Aorta (tissue), 5 donors: ENCODE data around the gene THRB. TPM values are rescaled to one million over a fixed set of nuclear protein-coding genes. Genes with fewer than 3 reads are reported as not detected.

Experiments used
- ATAC-seq: fragments of 200-7000 bp; cut with Tn5 transposase; one replicate; pipeline ENCODE4 v1.9.1; 2022; ENCODE audit warnings: moderate library complexity; ENCODE audit not compliant: low FRiP score
- DNase-seq, 2 donors: peaks; one replicate each; pipeline ENCODE4 v3.0.0-alpha.2; 2020
- H3K27ac ChIP-seq, 2 donors: one replicate each; pipeline ENCODE4 v1.5.1; 2013; ENCODE audit warnings: low read length in 2 of 2, mild to moderate bottlenecking in 2 of 2, moderate library complexity in 2 of 2, control low read depth in 1 of 2, inconsistent platforms in 1 of 2, low read depth in 1 of 2
- H3K27me3 ChIP-seq, 2 donors: one replicate each; pipeline ENCODE4 v1.6.1; 2013; ENCODE audit warnings: control low read depth in 1 of 2, low read length in 1 of 2, mild to moderate bottlenecking in 1 of 2, moderate library complexity in 1 of 2; ENCODE audit not compliant: insufficient read depth in 2 of 2, control insufficient read depth in 1 of 2
- H3K36me3 ChIP-seq, 2 donors: one replicate each; pipeline ENCODE4 v1.6.1; 2013; ENCODE audit warnings: control low read depth in 1 of 2, low read length in 1 of 2, mild to moderate bottlenecking in 1 of 2; ENCODE audit not compliant: insufficient read depth in 2 of 2, control insufficient read depth in 1 of 2
- H3K4me1 ChIP-seq, 2 donors: one replicate each; pipeline ENCODE4 v1.6.1; 2013; ENCODE audit warnings: low read length in 2 of 2, control low read depth in 1 of 2, mild to moderate bottlenecking in 1 of 2, moderate library complexity in 1 of 2; ENCODE audit not compliant: insufficient read depth in 2 of 2, control insufficient read depth in 1 of 2
- H3K4me3 ChIP-seq, 2 donors: one replicate each; pipeline ENCODE4 v1.5.1; 2013; ENCODE audit warnings: low read length in 2 of 2, control low read depth in 1 of 2, mild to moderate bottlenecking in 1 of 2
- H3K9me3 ChIP-seq: one replicate; pipeline ENCODE4 v1.6.1; 2013; ENCODE audit warnings: mild to moderate bottlenecking, low read length; ENCODE audit not compliant: control insufficient read depth
- WGBS, 2 donors: extraction: QIAGEN DNeasy Blood & Tissue Kit; methylation state at CpG; one replicate each; pipeline ENCODE4 v1.1.7; 2013; 5-methylcytosine and 5-hydroxymethylcytosine counted together
- intact Hi-C, 2 donors: fragments of 100-400 bp; cut with DNase I; formaldehyde crosslinking; loops; one replicate each; pipeline versions ENCODE4 v1.14.2 to v1.15.0; 2022
- polyA plus RNA-seq, 2 donors: library from polyadenylated mRNA; stranded (reverse); fragments of 200-250 nt; gene quantifications; one replicate each; pipeline ENCODE4 v1.2.3, GENCODE V29; 2013
- total RNA-seq, 2 donors: library from RNA; stranded (reverse); fragmentation: NEBNext Ultra II Directional; extraction: Animal tissue kit (Norgen Biotek cat#: 25700); gene quantifications; one replicate each; pipeline ENCODE4 v1.2.1, GENCODE V29; 2021
- donor health status: healthy with polysubstance abuse.
- donor health status: Bipolar disorder and iron deficiency.
- donor health status: DM: no; HTN: no; CAD: no.
- donor health status: DM: no; HTN: no; CAD: no.
- donor health status: DM: yes; HTN: yes; CAD: no.

Gene THRB
- total and polyA plus RNA-seq, 4 donors: 20.2 to 77.9 (median 42.8) TPM

DNA sequence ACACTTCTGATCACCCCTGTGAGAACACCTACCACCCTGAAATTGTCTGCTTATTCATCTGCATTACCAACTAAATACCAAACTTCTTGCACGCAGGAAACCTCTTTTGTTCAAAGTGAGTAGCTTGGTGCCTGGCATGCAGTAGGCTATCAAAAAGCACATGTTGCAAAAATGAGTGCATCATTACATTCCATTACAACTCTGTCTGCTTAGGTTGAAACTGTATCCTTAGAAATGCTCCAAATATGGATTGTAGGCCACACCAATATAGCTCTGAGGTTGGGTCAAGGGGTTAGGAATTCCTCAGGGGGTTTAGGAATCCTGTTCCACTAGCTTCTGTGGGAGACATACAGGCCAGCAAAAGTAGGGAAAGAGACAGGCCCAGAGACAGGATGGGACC lies 107.2 kb downstream of the THRB start:
- no peaks in the 10 kb centered on the region for H3K9me3 ChIP-seq
- ATAC-seq (no peak), DNase-seq (no peak)
- H3K4me3 ChIP-seq: no peak overlapping the region
- no peaks in the 10 kb centered on the region for H3K27me3 ChIP-seq
- H3K4me1 ChIP-seq: peaks cover 14 to 26% of the 10 kb centered on the region in 2 donors
- intact Hi-C loops: loop anchor here in 1 of 2 donors (5.0 kb wide), 1 partner anchor 75 kb away; no protein-coding TSS in a partner anchor
- WGBS, 2 donors: 63 to 66% methylated on average over 1 of the region's 1 CpG
- no peaks in the 10 kb centered on the region for H3K36me3 ChIP-seq
- H3K27ac ChIP-seq: peak overlapping the region; percentile 45 to 82

GRCh38 chr3:24387000-24387399 lies 107.7 kb downstream of the THRB start:
- Histone ChIP-seq H3K4me3 (no peak overlapping the region), H3K9me3 (no peaks in the 10 kb centered on the region), H3K27ac (peak overlapping the region in 1 of 2 donors; percentile 45), H3K4me1 (peaks cover 14 to 26% of the 10 kb centered on the region in 2 donors), H3K36me3 (no peaks in the 10 kb centered on the region), H3K27me3 (no peaks in the 10 kb centered on the region)
- intact Hi-C loops: loop anchor here in 1 of 2 donors (5.0 kb wide), 1 partner anchor 75 kb away; no protein-coding TSS in a partner anchor
- ATAC-seq (no peak), DNase-seq (no peak)

- intact Hi-C loops: loop anchor here in 1 of 2 donors (5.0 kb wide), 1 partner anchor 76 kb away; no protein-coding TSS in a partner anchor
- Histone ChIP-seq H3K9me3 (no peaks in the 10 kb centered on the region), H3K4me1 (peaks cover 14 to 26% of the 10 kb centered on the region in 2 donors), H3K27ac (peak overlapping the region in 1 of 2 donors; percentile 70), H3K27me3 (no peaks in the 10 kb centered on the region), H3K4me3 (no peak overlapping the region), H3K36me3 (no peaks in the 10 kb centered on the region)
- 49 to 62% methylated on average over 3 of the region's 3 CpGs for WGBS, 2 donors
- no peak for DNase-seq
- no peak for ATAC-seq
These were observed 108.2 kb downstream of the THRB start for GRCh38 chr3:24386458-24386857.

DNA sequence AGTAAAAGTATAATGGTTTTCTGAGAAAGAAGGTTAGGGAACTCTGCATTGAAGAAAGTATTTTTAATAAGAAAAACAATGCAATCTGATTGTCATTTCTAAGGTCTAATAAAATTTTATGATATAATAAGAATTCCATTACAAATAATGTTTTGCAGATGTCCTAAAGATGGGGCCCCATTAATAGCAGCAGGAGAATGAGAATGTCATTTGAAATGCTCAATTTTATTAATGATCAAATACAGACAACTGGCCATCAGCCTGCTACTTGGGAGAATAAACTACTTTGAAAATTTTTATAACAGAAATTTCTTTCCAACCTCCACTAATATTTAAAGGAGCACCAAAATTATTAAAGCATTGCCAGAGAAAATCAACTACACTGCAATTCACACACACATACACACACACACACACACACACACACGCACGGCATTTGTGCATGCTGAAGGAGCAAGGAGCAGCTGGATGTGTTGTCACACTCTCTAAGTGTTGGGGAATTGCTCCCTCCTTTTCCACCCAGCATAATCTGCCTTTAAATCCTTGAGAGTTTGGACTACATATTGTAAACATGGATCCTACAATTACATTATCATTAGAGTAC lies 109.5 kb downstream of the THRB start:
- H3K4me3 ChIP-seq: no peak overlapping the region
- H3K27me3 ChIP-seq: no peaks in the 10 kb centered on the region
- H3K9me3 ChIP-seq: no peaks in the 10 kb centered on the region
- ATAC-seq: no peak
- no peak for DNase-seq
- peaks cover 15 to 22% of the 10 kb centered on the region in 2 donors for H3K4me1 ChIP-seq
- WGBS, 2 donors: 56 to 72% methylated on average over 2 of the region's 2 CpGs
- H3K36me3 ChIP-seq: no peaks in the 10 kb centered on the region
- peak overlapping the region in 1 of 2 donors; percentile 25 for H3K27ac ChIP-seq
- intact Hi-C loops: loop anchor here in 1 of 2 donors (5.0 kb wide), 1 partner anchor 77 kb away; no protein-coding TSS in a partner anchor

GRCh38 chr3:24382647-24383046 lies 112.0 kb downstream of the THRB start:
- Histone ChIP-seq H3K27me3 (no peaks in the 10 kb centered on the region), H3K9me3 (no peaks in the 10 kb centered on the region), H3K4me1 (peaks cover 7 to 17% of the 10 kb centered on the region in 2 donors), H3K27ac (no peak overlapping the region), H3K4me3 (no peak overlapping the region), H3K36me3 (no peaks in the 10 kb centered on the region)
- DNase-seq: no peak
- ATAC-seq: no peak
- WGBS, 2 donors: 88 to 91% methylated on average over 2 of the region's 2 CpGs
- intact Hi-C loops: no loop called here

GRCh38 chr3:24379936-24380335 lies 114.7 kb downstream of the THRB start:
- no peak for ATAC-seq
- no peak for DNase-seq
- H3K4me3 ChIP-seq: no peak overlapping the region
- H3K9me3 ChIP-seq: no peaks in the 10 kb centered on the region
- H3K27me3 ChIP-seq: no peaks in the 10 kb centered on the region
- H3K27ac ChIP-seq: no peak overlapping the region
- H3K36me3 ChIP-seq: no peaks in the 10 kb centered on the region
- intact Hi-C loops: no loop called here
- peaks cover 8 to 12% of the 10 kb centered on the region in 2 donors for H3K4me1 ChIP-seq

DNA sequence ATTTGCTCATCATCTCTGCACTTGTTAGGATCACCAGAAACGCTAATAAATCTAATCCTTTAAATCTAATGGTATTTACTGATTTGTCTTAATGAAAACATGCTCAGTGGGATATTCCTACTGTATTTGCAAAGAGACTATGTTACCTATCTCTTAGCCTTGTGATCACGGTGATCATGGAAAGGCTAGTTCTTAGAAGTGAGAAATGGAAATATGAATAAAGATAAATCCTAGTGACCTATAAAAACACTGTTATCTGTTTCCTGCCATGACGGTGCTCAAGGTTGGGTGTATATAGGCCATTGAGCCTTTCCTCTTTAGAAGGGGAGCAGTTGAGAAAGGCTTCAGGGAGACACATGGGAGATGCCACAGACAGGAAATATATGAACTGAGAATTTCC lies 116.3 kb downstream of the THRB start:
- Histone ChIP-seq H3K27ac (no peak overlapping the region), H3K36me3 (no peaks in the 10 kb centered on the region), H3K4me1 (peaks cover 8 to 18% of the 10 kb centered on the region in 2 donors), H3K27me3 (no peaks in the 10 kb centered on the region), H3K4me3 (no peak overlapping the region), H3K9me3 (no peaks in the 10 kb centered on the region)
- ATAC-seq (no peak), DNase-seq (no peak)
- 73 to 74% methylated on average over 3 of the region's 3 CpGs for WGBS, 2 donors
- intact Hi-C loops: no loop called here

GRCh38 chr3:24377218-24377993 lies 117.2 kb downstream of the THRB start:
- peak overlapping the region; percentile 53 to 61 for H3K27ac ChIP-seq
- DNase-seq (no peak), ATAC-seq (peak; percentile 44)

GRCh38 chr3:24375947-24376384 lies 118.7 kb downstream of the THRB start:
- peaks cover 9 to 19% of the 10 kb centered on the region in 2 donors for H3K4me1 ChIP-seq
- intact Hi-C loops: no loop called here
- DNase-seq (no peak), ATAC-seq (no peak)
- H3K36me3 ChIP-seq: no peaks in the 10 kb centered on the region
- H3K27ac ChIP-seq: peak overlapping the region; percentile 57 to 79
- H3K9me3 ChIP-seq: no peaks in the 10 kb centered on the region
- no peaks in the 10 kb centered on the region for H3K27me3 ChIP-seq
- WGBS, 2 donors: 31 to 33% methylated on average over 3 of the region's 3 CpGs
- H3K4me3 ChIP-seq: no peak overlapping the region

More at GRCh38 chr3:24377218-24377993, 117.2 kb downstream of the THRB start:
- H3K9me3 ChIP-seq: no peaks in the 10 kb centered on the region
- H3K4me1 ChIP-seq: peaks cover 9 to 19% of the 10 kb centered on the region in 2 donors
- H3K36me3 ChIP-seq: no peaks in the 10 kb centered on the region
- H3K27me3 ChIP-seq: no peaks in the 10 kb centered on the region
- H3K4me3 ChIP-seq: no peak overlapping the region
- intact Hi-C loops: no loop called here
